ENCODE data around the gene PSME3.
A peak's percentile ranks its signal among the peaks of the same experiment; 100 is the strongest.

Gene PSME3

GRCh38 chr17:42832934-42833766 is at the start of gene PSME3:
Gene PSME3 (plus strand): TSS chr17:42833397. CDS start chr17:42833632, 235 bp downstream.
- DNase-seq: peak; percentile 85

- no peak for DNase-seq
These were observed 49.4 kb upstream of the PSME3 start for GRCh38 chr17:42783791-42784138.

DNA sequence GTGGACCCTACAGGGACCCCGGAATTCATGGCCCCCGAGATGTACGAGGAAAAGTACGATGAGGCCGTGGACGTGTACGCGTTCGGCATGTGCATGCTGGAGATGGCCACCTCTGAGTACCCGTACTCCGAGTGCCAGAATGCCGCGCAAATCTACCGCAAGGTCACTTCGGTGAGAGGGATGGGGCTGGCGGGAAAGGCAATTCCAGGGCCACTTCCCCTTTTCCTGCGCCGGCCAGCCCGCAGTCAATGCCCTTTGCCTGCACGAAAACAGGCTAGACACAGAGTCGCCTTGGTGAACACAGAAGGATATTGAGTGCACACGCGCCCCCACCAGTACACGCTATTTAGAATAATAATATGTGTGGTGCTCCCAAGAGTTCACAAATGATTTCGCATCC is 48.8 kb upstream of the PSME3 start:
- DNase-seq: no peak

DNA sequence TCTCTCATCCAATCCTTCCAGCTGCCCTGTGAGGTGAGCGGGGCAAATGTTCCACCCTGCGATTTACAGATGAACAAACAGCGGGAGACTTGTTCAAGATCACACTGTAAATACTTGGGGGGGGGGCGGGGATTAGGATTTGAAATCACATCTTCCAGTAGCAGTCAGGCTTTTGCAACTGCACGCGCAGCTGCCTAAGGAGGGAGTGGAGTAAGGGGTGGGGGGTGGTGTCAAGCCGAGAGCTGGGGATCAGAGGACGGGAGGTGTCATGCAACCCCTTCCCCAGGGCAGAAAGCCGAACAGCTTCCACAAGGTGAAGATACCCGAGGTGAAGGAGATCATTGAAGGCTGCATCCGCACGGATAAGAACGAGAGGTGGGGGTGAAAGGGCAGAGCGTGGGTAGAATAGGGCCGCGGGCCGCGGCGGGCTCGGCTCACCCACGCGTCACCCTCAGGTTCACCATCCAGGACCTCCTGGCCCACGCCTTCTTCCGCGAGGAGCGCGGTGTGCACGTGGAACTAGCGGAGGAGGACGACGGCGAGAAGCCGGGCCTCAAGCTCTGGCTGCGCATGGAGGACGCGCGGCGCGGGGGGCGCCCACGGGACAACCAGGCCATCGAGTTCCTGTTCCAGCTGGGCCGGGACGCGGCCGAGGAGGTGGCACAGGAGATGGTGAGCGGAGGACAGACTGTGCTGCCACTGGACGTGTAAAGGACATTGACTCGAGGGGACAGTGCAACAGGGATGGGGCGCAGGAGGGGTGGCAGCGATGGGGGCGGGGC is 48.2 kb upstream of the PSME3 start:
- no peak for DNase-seq

DNA sequence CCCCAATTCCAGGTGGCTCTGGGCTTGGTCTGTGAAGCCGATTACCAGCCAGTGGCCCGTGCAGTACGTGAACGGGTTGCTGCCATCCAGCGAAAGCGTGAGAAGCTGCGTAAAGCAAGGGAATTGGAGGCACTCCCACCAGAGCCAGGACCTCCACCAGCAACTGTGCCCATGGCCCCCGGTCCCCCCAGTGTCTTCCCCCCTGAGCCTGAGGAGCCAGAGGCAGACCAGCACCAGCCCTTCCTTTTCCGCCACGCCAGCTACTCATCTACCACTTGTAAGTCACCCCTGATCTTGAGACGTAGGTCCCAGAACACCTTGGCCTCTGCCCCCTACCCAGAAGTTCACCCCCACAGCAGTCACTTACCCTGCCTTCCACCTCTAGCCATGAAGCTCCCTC is 45.9 kb upstream of the PSME3 start:
- no peak for DNase-seq

DNA sequence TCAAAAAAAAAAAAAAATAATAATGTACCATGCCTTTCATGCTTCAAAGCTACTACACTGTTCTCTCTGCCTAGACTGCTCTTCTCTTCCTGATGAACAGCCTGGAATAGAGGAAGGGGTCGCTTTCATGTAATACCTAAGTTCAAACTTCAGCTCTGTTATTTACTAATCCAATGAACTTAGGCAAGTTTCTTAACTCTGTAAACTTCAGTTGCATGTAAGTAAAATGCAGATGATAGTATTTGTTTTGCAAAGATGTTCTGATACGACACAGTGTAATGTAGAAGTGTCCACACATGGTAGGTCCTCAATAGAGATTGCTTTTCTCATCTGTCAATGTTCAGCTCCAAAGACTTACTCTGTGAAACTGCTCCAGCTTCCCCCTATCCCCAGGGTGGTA is 41.2 kb upstream of the PSME3 start:
- DNase-seq: no peak

DNA sequence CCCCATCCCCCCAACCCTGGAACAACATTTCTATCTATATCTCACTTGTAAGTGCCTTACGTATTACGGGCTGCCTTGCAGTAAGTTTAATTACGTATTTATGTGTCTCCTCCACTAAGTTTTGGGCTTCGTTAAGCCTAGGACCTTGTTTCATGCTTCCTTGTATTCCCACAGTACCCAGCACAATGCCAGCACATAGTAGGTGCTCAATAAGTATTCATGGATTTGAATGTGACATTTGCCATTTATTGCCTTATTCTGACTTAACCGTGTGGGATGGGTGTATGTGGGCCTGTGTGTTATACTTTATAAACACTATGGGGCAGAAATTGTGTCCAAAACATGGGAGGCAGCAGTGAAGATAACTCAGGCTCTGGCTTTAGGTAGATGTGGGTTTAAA is 40.7 kb upstream of the PSME3 start:
- DNase-seq: no peak

DNA sequence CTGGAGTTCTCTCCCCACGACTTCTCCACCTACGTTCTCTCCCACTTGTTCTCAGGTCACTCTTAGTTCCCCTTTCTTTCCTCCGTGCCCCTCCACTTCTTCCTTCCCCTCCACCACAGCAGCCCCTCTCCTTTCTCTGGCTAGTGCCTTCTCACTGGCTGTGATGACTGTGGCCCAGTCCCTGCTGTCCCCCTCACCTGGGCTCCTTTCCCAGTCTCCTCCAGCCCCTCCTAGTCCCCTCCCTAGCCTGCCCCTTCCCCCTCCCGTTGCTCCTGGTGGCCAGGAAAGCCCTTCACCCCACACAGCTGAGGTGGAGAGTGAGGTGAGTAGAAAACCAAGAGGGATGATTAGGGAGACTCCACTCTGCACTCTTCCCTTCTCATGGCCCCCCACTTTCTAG is 38.1 kb upstream of the PSME3 start:
- DNase-seq: no peak

DNA sequence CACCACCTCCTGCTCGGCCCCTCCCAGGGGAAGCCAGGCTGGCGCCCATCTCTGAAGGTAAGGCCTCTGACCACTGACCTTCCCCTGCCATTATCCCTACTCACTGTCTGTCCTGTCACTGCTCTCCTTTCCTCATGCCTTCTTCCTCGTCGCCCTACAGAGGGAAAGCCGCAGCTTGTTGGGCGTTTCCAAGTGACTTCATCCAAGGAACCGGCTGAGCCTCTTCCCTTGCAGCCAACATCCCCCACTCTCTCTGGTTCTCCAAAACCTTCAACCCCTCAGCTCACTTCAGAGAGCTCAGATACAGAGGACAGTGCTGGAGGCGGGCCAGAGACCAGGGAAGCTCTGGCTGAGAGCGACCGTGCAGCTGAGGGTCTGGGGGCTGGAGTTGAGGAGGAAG is 37.7 kb upstream of the PSME3 start:
- no peak for DNase-seq

DNA sequence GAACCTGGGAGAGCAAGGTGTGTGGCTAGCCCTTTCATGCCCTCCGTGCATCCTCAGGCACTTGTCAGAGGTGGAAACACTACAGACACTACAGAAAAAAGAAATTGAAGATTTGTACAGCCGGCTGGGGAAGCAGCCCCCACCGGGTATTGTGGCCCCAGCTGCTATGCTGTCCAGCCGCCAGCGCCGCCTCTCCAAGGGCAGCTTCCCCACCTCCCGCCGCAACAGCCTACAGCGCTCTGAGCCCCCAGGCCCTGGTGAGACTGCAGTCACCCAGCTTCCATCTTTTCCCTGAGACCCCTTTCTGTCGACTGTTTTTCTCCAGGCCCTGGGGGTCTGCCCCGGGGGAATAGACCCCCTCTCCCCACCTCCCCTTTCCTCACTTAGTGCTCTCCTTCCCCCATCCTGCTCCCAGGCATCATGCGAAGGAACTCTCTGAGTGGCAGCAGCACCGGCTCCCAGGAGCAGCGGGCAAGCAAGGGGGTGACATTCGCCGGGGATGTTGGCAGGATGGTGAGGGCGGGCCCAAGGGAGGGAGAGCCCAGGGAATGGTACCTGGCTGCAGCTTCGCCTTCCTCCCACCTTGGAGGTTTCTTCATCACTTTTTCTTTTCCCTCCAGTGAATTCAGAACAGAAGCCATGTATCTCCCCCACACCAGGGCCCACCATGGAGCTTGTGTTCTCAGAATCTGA is 37.0 kb upstream of the PSME3 start:
- no peak for DNase-seq

DNA sequence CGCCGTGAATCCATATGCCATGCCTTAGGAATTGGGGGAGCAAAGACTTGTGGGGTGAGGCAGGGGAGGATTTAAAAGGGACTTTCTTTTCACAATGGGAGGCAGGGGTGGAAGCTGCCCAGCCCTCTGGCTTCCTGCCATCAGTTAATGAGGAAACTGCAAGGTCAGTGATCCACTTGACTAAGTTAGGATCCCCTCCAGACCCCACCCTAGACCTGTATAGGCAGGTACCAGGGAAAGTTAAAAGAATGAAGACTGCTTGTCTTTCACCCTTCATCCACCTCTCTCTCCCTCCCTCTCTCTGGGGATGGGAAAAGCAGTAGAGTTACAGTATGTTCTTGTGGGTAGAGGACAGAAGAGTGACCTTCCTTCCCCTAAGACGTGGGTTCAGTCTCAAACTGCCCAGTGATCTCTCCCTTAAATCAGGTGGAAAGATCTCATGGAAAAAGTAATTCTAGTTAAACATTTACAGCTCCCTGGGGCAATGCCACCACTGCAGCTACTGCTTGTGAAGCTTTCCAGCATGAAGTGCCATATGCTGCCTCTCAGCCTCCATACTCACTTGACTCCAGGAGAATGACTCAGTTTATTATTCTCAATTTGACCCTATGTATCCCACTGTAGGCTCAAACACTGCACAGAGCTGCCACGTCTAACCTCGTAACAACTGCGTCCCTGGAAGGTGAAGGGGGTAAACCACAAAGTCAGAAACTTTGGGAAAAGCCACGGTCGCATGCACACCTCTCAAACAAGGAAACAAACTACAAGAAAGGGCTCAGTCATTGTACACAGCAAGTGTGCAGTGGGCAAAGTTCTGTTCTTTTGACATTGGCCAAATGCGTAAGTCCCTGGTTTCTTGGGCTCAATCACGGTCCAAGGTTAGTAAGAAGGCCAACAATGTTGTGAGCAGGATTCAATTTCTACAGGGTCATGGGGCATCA is 35.9 kb upstream of the PSME3 start:
- no peak for DNase-seq

DNA sequence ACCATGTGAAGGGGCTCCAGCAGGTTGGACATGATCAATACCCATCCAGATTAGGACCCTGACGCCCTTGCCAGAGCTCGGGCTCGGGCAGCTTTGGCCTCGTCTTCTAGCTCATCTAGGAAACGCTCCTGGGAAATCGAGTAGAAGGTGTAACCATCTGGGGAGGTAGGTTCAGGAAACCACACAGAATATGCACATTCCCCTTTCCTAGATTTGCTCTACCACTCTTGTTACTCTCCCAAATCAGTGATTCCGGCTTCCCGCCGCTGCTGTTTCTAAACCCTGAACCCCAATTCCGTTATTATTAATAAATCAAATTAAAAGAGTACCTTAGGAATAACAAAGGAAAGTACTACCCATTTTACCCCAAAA is 35.2 kb upstream of the PSME3 start:
- DNase-seq: no peak

DNA sequence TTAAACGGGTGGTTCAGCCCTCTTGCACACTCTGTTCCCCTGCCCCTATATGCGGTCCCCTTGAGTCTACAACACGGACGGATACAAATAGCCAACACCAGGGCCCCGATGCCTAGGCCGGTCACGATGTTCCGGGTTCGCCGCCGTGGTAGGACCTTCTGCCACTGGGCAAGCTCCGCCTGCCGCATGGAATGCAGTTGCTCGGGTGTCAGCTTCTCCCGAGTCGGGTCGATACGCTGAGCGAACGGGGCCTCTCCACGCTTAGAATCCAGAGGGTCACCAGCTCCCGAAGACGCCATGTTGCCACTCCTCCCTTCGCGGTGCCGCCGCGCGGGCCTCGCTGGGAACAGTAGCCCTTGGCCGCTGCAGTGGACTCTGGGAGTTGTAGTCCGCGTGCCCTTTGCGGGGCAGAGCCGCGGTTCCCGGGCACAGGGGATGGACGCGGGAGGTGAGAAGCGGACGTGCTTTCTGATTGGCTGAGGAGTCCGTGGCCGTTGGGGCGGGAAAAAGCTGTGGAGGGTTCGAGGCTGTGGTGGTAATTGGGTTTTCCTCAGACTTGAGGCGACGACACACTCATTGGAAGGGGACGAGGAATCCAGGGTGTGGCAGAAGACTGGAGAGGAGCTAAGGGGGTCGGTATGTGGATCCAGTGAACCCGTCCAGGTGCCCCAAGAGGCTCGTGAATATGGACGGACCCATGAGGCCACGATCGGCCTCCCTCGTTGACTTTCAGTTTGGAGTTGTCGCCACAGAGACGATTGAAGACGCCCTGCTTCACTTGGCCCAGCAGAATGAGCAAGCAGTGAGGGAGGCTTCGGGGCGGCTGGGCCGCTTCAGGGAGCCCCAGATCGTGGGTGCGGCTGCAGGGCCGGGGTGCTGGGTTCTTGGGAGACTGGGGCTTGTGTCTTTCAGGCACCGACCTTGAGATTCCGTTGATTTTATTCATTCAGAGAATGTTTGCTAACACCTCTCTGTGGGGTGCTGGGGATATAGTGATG is 34.5 kb upstream of the PSME3 start, which contains the start of the genes CNTD1 and COA3:
CNTD1 (plus strand) TSS at position 479 of the 998 bp plus-strand sequence; CDS start at position 686, 207 bp downstream.
COA3 (minus strand) TSS at position 322 of the 998 bp plus-strand sequence; CDS start at position 299, 23 bp downstream.
- DNase-seq: peak; percentile 85

DNA sequence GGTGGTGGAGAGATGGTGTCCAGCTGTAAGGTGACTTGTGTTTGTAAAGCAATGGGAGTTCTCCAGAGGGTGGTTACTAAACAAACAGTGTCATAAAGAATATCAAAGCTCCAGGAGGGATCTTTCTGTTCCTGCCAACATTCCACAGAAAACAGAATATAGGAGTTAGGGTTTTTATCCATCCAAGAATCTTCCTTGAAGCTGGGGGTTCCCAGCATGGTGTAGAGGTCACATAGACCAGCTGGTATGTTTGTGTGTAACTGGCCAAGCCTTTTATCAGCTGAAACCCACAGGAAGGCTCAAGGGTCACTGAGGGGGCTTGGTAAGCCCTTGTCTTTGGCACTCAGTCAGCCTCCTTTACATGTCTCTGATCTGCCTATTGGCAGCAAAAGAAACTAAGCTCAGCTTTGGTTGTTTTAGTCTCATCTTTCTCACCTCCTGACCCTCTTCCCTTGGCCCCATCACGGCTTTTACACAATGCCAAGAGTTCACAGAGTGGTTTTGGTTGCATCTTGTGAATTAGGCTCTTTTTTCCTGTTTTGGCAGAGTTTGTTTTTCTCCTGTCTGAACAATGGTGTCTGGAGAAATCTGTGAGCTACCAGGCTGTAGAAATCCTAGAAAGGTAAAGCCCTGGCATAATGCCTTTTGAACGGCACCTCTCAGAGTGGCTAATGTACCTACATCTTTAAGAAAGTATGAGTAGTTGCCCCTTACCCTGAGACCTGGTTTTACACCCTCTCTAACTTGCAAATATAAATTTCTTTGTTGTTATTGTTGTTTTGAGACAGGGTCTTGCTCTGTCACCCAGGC is 29.9 kb upstream of the PSME3 start:
- DNase-seq: no peak

DNA sequence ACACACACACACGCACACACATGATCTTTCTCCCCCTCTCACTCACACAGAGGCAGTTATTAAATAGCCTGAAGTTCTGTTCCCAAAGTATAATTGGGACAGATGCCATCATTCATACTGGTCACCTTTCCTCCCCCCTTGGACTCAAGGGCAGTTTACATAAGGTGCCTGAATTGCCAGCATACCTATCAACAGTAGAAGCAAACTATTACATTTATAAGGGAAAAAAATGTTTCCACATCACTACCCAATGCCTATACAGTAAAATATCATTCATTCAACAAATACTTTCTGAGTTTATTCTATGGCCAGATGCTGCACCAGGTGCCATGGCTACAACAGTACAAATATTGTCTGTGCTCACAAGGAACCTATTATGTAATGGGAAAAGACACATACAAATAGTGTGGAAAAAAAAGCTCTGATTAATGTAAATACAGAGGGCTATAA is 28.3 kb upstream of the PSME3 start:
- no peak for DNase-seq

- DNase-seq: no peak
These were observed 26.9 kb upstream of the PSME3 start for GRCh38 chr17:42806249-42806648.

GRCh38 chr17:42809250-42809649 is 23.9 kb upstream of the PSME3 start:
- DNase-seq: no peak

- no peak for DNase-seq
These were observed 18.4 kb upstream of the PSME3 start for GRCh38 chr17:42814633-42815399.

- DNase-seq: no peak
These were observed 15.3 kb upstream of the PSME3 start for GRCh38 chr17:42817866-42818265.
